GM23248 (cell line): ENCODE measurements around the gene IL19.

Experiments used
- EZH2 ChIP-seq: fragments of 200-600 bp; sonication (generic); IDR thresholded peaks from 2 replicates; pipeline ENCODE4 v1.6.1; 2018; ENCODE audit warnings: antibody characterized with exemption, mild to moderate bottlenecking; ENCODE audit not compliant: insufficient read depth, poor library complexity, severe bottlenecking
- EZH2phosphoT487 ChIP-seq: fragments of 200-600 bp; sonication (generic); IDR thresholded peaks from 2 replicates; pipeline ENCODE4 v1.6.1; 2018; ENCODE audit warnings: antibody characterized with exemption, moderate library complexity, mild to moderate bottlenecking, low read depth; ENCODE audit not compliant: insufficient read depth

GRCh38 chr1:206792939-206793607 lies 22.5 kb downstream of the IL19 start:
- TF ChIP-seq EZH2phosphoT487, result no peak
- no peak for TF ChIP-seq EZH2
